Stimulated activated CD4-positive, alpha-beta T cell treated with anti-CD3 and anti-CD28 coated beads, Interleukin-4, amount 100 ng/mL, for 1 hour (primary cell): ENCODE measurements around the gene FXYD6.
A peak's percentile ranks its signal among the peaks of the same experiment; 100 is the strongest.
"Not testable (repeated sequence)": the region's sequence is repeated elsewhere in the genome, so short reads cannot be mapped to it uniquely, and the experiment has no call there.

Source experiments
- DNase-seq: peaks from one replicate; pipeline ENCODE4 v3.0.0-alpha.2; 2020

FXYD6 gene

DNA sequence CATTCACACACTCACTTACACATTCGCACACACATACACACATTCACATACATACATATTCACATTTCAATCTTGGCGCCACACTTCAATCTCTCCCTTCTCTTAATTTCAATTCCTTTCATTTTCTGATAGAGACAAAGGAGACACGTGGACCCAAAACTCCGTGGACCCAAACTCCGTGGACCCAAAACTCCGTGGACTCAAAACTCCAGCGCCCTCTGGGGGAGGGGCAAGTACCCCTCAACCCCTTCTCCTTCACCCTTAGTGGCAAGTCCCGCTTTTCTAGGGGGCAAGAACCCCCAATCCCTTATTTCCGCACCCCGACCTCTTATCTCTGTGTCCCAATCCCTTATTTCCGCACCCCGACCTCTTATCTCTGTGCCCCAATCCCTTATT is 66.4 kb downstream of the FXYD6 start:
- not testable (repeated sequence) for DNase-seq

DNA sequence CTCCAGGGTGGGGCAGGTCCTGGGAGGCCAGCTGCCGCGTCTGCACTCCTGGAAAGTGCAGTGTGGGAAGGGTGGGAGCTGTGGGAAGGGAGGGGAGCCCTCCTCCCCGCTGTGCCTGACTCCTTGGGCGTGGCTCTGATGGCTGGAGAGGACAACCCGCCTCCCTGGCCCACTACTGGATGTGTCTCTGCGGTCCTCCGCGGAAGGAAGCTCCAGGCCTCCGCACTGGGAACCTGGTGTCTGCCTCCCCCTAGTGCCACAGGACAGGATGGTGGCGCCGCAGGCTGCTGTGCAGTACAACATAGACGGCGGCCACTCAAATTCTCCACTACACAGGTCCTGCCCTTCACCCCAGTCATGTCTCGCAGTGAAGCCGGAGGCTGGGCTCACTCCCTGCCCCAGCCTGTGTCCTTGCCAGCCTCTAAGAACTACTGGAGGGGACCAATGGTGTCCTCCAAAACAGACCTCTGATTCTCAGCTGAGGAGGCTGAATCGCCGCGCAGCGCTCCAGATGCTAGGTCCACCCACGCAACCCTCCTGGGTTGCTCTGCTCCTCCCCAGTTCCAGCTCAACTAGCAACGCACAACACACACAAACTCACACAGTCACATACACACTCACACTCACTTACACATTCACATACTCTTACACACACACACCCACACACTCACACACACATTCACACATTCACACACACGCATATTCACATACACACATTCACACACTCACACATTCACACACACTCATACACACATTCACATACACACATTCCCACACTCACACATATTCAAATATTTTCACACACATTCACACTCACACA is 67.0 kb downstream of the FXYD6 start:
- peak; percentile 43 for DNase-seq

DNA sequence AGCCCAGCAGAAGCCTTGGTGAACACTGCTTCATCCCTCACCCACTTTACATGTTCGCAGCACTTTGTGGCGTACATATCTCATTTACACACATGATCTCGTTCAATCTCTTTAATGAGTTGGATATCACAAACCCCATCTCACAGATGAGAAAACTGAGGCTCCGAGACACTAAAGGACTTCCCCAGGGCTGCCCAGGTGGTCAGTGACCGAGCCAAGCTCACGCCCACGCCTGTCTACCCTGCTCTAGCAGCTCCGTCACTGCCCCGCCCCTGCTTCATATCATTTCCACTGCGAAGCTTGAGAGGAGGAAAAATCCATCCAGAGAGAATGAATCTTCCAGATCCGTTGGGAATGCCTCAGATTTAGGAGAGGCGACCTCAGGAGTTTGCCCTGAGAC is 67.7 kb downstream of the FXYD6 start:
- DNase-seq = no peak

DNA sequence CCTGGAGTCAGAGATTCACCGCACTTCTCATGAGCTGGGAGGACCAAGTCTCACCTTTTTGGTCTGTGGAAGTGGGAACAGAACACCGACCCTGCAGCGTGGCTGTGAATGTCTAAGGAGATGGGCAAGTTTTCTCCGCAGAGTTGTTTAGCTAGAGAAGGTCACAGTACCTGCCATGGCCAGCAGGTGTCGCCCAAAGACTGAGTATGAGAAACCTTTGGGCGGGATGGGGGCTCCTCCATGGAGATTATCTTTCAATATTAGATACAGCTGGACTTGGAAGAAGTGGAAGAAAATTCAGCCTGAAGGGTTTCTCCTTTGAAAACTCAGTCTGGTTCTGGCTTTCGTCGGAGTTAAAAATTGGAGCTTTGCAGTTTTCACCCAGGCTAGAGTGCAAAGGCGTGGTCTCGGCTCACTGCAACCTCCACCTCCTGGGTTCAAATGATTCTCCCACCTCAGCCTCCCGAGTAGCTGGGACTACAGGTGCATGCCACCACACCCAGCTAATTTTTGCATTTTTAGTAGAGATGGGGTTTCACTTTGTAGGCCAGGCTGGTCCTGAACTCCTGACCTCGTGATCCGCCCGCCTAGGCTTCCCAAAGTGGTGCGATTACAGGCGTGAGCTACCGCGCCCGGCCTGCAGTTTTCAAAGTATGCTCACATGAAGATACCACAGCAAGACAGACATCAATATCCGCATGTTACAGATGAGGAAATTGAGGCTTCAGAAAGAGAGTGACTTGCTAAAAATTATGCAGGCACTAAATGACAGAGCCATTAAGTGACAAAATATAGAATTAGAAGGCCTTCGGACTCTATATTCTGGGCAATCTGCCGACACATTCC is 68.8 kb downstream of the FXYD6 start:
- peak; percentile 81 for DNase-seq

DNA sequence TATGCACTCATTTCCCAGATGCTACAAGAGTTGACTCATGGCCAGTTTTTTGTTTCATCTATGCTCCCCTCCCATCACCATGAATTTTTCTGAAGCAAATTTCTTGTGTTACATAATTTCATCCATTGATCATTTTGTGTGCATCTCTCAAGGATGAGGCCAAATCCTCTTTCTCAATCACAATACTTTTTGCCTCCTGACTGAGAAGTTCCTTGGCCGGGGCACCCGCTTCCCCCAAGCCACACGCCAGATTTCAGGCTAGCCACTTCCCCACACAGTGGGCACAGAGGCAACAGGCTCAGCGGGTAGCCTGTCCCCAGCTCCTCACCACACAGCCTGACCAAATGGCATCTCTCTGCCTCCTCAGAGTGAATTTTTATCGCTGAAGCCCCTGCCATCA is 69.6 kb downstream of the FXYD6 start:
- no peak for DNase-seq

DNA sequence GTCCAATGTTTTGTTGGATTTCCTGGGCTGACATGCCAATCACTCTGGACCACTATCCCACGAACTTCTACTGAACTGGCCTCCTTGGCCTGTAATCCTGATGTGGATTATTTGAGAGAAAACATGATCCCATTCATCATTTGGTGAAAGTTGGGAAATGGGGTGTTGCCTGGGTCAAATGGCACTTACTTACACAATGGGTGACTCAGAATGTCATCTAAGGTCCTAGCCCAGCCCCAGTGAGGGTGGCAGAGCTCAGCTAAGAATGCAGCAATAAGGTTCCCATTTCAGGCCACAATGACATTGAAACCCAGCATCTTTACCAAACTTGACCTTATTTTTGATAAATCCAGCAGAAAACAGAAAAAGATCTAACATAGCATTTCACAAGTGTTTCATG is 71.4 kb downstream of the FXYD6 start:
- DNase-seq = no peak

DNA sequence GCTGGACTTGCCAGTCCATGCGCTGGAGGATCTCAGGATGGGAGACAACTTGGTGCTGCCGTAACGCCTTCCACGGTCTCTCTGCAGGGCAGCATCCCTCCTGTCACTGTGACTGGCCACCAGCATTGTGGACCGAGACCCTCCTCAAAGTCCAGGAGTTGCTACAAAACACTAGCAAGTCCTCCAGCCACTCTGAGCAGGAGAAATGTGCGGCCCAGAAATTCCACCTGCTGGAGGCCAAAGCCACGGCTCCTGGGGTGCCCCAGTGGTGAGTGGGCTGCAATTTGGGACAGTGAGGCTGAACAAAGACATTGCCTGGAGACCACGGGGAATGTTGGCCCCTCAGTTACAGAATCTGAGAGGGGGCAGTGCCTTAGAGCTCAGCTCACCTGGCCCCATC is 72.6 kb downstream of the FXYD6 start:
- DNase-seq = no peak

DNA sequence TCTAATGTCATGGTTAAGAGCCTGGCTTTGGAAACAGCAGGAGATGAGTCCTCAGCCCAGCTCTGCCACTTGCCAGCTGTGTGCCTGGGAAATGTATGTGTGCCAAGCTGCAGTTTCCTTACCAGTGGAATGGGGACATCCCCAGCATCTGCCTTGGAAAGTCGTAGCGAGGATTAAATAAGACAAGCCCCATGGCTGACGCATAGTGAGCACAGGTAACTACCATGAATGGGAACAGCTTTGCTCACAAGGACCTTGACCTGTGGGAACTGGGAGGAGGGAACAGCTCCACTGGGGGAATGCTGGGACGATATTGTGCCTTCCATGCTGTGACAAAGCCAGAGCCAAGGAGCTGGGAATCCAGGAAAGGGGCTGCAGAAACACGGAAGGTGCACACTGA is 76.8 kb downstream of the FXYD6 start:
- no peak for DNase-seq

DNA sequence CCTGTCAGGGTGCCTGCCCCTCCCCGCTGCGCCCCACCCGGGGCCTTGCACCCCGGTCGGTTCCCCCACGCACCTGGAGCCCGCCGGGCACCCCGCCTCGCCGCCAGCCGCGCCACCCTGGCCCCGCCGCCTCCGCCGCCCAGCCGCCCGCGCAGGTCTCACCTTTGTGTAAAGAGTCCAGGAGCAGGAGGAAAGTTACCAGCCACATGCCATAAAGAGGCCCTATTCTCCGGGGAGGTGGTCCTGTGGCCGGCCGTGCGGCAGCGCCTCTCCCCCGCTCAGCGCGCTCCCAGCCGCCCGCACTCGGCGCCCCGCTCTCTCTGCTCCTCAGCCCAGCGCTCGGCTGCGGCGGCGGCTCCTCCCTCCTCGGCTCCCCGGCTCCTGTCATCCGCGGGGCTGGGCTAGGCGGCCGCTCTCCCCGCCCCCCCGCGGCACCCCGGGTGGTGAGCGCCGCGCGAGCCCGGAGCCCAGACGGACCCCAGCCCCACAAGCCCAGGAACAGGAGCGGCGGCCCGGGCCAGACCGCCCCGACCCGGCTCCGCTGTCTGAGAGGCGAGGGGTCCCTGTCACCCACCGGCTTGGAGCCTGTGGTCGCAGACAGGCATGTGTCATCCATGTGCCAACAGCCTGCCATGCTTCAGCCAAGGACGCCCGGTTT is 79.5 kb downstream of the FXYD6 start, which contains the start of gene DSCAML1:
DSCAML1 (minus strand) TSS at position 345 of the 658 bp plus-strand sequence; CDS start at position 208, 137 bp downstream.
- peak; percentile 58 for DNase-seq

DNA sequence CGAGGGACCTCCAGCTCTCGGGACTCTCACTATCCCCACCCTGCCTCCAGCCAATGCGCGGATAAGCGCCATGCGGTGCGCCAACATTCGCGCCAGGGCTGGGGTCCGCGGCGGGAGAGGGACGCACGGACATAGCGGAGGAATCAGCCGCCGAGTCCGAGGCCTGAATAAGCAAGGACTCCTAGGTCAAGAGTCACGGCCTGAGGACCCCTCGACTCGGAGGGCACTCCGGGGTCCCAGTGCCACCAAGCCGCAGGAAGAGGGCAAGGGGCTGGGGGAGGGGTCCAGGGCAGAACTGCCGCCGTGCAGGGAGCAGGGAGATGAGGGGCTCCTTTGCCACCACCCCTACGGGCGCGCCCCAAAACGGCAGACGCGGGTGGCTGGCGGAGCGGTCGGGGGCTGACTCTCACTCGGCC is 80.0 kb downstream of the FXYD6 start:
- DNase-seq = no peak

DNA sequence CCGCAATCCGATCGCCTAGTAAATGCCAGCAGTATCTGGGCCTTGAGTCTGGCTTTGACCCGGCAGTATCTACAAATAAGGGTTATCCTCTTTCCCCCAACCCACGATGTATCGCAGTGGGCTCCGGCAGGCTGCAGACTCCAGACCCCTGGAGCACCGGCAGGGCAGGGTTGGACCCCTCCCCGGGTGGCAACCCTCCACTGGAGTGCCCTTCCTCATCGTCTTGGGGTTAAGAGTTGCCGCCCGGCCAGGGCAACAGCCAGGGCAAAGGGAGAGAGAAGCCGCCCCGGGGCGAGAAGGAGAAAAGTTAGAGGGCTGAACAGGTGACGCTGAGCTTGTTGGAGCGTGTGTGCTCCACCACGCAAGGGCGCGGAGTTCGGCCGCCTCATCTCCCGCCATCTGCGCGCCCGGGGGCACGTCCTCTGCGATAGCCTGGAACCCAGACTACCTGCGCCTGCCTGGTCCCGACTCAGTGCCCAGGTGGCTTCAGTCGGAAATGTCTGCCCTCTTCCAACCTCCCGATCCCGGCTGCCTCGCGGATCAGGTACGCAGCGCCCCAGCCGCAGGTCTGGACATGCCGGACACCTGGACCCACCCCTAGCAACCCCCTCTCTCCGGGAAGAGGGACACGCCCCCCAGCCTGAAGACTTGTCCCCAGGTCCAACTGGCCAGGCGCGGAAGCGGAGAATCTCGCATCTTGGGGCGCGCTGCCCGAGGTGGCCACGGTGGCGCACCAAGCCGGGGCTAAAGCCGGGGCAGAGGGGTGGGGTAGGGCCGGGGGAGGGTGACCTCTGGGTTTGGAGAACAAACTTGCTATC is 80.6 kb downstream of the FXYD6 start:
- DNase-seq = no peak

DNA sequence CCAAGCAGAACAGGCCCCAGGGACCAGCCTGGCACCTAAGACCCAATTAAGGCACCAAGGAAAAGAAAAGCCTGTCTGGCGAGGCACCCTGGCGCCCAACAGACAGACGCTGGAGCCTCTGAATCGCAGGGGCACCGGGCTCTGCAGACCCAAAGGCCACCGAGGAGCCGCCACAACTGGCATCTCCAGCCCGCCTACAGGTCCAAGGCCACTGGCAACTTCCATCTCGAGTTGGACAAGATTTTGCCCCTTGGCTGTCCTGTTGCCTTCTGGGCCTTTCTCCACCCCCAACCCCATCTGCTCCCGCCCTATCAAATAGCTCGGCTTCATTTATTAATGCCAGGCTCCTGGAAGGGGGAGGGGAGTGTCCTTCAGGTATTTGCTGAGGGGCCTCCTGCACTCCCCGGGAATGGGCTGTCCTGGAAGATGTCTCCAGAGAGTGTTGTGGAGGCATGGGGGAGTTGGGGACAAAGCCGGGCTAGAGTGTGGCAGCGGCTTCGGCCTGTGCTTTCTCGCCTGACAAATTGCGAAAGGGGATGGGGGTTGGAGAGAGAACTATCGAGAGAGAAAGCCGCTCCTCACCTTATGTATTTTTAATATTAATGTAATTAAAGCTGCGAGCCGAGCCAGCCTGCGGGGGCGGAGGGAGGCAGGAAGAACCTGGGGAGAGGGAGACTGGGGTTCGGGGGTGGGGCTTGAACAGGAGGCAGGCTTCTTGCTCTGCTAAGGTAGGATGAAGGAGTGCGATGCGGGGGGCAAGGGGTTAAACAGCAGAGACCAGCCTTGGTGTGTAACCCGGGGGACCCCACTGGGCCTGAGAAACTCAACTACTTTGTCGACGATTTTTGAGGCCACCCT is 81.5 kb downstream of the FXYD6 start:
- no peak for DNase-seq

DNA sequence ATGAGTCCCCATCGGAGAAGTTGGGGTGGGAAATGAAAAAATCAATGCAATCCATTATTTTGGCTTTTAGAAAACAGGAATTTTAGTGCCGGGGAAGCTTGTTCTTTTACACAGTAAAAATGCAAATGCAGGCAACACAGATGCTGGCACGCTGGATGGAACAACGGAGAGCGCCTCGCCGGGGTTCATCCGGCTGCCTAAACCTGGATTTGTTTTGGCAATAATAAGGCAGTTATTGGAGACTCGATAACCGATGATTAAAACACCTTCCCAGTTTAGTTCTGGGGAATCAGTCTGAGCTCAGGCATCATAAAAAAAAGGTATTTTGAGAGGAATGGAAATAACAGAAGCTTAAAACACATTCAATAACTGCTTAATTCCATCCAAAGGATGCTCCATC is 82.3 kb downstream of the FXYD6 start:
- DNase-seq = no peak

DNA sequence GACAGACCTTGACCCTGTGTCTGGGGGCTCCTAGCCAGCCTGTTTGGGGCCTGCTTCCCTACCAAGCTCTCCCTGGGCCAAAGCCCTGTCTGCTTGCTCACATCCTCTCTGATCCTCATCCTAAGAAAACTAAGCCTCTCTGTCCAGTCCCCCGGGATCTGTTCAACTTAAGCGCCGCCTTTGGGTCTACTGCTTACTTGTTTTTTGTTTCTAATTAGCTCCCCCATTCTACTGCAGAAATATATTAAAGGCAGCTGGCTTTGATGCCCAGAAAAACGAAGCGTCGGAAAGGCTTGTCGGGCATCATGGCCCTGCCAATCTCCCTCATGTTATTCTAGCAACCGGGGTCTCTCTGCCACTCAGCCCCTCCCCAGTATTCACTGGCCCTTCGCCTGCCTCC is 82.9 kb downstream of the FXYD6 start:
- no peak for DNase-seq

DNA sequence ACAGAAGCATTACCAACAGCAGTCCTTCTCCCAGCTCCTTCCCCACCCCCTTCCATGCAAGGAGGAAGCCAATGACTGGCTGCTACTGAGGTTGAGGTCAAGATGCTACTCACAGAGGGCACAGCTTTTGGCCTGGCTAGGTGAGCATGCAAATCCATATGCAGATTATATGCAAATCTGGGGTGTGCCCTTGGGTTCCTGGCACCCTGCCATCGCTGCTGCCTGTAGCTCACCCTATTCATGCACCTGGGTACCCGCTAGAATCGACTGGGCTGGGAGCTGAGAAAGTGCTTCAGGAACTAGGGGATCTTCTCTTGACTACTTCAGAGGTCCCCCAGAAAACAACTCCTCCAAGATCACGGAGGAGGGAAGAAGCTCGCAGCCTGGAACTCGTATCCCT is 83.5 kb downstream of the FXYD6 start:
- no peak for DNase-seq

DNA sequence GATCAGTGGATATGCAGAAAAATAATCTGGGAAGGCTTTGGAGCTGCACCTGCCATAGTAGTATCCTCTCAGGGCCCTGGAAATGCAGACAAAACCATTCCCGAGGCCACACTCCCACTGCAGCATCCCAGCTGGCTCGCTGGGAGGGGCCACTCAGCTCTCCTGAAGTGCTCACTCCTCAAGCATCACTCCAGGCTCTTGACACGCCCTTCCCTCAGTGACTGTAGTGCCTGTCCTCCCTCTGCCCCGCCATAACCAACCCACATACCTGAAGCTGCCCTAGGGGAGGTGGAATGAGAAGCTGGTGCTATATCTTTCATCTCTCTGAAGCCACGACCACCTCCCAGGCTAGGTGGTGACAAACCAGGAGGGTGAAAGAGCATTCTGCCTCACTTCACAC is 84.2 kb downstream of the FXYD6 start:
- DNase-seq = no peak

DNA sequence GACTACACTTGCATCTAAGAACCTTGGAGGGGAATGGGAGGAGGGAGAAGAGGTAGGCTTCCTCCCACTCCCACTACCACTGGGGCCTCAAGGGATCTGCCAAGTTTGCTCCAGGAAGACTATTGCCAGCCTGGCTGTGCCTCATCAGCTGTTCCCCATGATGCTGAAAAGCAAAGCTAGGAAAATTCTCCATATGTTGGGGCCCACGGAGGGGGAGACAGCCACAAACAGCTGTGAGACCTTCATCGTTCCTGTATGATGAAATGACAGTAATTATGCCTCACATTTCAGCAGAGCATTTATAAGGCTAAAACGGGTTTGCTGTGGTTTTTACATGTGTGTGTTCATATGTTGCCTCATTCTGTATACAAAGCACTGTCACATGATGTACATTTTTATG is 86.2 kb downstream of the FXYD6 start:
- DNase-seq = no peak

DNA sequence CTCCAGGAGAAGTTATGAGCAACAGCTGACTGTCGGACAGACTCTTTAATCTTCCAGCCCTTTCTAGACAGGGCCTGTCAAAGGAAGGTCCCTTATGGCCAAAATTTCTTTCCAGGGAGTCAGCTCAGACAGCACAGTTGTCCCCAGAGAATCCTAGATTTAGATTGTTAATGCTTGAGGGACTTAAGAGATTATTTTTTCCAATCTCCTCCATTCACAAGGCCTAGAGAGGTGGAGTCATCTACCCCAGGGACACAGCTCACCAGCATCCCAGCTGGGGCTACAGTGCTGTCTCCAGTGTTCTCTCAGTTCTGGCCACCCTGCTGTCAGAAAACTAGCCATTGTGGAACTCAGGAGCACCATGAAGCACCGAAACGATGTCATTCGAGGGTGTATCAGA is 87.2 kb downstream of the FXYD6 start:
- DNase-seq = no peak
